Breast epithelium (tissue), 3 donors: ENCODE results near the gene MFF.

Source experiments
- POLR2A ChIP-seq: fragments of 450-650 bp; IDR thresholded peaks from one replicate; pipeline ENCODE4 v1.6.1; 2016; ENCODE audit warnings: antibody characterized with exemption, mild to moderate bottlenecking, moderate library complexity
- POLR2AphosphoS5 ChIP-seq, 3 donors: sonication (generic); formaldehyde crosslinking; IDR thresholded peaks; one replicate each; pipeline ENCODE4 v1.6.1; 2017; ENCODE audit warnings: antibody characterized with exemption in 3 of 3
- TF ChIP-seq, protein P1 (sequence below), 3 donors: fragments of 450-650 bp; IDR thresholded peaks; one replicate each; pipeline ENCODE4 v1.5.1; 2016 to 2017; ENCODE audit warnings: antibody characterized with exemption in 3 of 3, mild to moderate bottlenecking in 3 of 3, moderate library complexity in 3 of 3

DNA sequence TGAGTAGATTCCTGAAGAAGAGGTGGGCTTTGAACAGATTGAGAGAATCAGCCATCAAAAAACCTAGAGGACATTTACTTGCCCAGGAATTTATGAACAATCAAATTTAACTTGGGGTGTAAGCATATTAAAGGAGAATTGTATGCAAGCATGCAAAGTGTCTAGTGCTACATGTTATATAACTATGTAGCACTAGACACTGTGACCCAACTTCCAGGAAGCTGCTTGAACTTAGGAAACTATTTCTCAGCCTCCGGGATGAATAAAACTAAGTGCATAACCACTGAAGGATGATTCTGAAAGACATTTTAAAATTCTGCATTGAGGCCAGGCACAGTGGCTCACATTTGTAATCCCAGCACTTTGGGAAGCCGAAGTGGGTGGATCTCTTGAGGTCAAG lies 12.4 kb downstream of the MFF start:
- TF ChIP-seq, protein P1, sequence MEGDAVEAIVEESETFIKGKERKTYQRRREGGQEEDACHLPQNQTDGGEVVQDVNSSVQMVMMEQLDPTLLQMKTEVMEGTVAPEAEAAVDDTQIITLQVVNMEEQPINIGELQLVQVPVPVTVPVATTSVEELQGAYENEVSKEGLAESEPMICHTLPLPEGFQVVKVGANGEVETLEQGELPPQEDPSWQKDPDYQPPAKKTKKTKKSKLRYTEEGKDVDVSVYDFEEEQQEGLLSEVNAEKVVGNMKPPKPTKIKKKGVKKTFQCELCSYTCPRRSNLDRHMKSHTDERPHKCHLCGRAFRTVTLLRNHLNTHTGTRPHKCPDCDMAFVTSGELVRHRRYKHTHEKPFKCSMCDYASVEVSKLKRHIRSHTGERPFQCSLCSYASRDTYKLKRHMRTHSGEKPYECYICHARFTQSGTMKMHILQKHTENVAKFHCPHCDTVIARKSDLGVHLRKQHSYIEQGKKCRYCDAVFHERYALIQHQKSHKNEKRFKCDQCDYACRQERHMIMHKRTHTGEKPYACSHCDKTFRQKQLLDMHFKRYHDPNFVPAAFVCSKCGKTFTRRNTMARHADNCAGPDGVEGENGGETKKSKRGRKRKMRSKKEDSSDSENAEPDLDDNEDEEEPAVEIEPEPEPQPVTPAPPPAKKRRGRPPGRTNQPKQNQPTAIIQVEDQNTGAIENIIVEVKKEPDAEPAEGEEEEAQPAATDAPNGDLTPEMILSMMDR (IDR thresholded peaks at IDR 0.05) = no peak
- TF ChIP-seq POLR2A (no peak), POLR2AphosphoS5 (IDR thresholded peaks at IDR 0.05) (no peak)
